Measurements from ENCODE around the gene KCTD15.

GRCh38 chr19:33767898-33768413 is 28.7 kb upstream of the KCTD15 start:
- no peak for TF ChIP-seq POLR2A (IDR thresholded peaks at IDR 0.05)
- TF ChIP-seq CTCF (IDR thresholded peaks at IDR 0.05), result no peak
- TF ChIP-seq EP300 (IDR thresholded peaks at IDR 0.05), result no peak
